UCSD-AML1 (cell line): ENCODE measurements around the gene PAF1.

ENCODE experiments used
- DNase-seq: peaks from one replicate; lab custom pipeline; 2025; ENCODE audit not compliant: unreplicated experiment; lab: John Stamatoyannopoulos, UW

Gene PAF1

DNA sequence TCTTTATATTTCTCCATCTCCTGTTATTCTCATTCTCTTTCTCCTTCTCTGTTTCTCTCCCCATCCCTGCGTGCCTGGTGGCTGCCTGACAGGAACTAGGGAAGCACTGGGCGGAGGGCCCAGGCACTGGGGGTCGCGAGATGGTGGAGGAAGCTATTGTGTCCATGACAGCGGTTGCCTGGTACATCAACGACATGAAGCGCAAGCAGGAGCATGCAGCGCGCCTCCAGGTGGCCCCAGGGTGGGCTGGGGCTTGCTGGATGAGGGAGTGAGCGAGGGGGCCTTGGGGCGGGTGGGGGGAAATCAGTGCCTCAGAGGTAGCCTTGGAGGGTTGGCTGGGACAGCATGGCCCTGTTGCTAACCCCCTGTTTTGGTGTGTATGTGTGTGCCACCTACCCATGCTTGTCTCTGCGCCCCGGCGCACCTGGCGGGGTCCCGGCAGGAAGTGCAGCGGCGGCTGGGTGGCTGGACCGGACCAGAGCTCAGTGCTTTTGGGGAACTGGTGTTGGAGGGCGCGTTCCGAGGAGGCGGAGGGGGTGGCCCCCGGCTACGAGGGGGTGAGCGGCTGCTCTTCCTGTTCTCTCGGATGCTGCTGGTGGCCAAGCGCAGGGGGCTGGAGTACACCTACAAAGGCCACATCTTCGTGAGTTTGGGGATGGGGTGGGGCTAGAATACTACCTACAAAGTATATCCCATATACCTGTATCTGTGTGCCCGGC lies 26.7 kb upstream of the PAF1 start:
- no peak for DNase-seq

DNA sequence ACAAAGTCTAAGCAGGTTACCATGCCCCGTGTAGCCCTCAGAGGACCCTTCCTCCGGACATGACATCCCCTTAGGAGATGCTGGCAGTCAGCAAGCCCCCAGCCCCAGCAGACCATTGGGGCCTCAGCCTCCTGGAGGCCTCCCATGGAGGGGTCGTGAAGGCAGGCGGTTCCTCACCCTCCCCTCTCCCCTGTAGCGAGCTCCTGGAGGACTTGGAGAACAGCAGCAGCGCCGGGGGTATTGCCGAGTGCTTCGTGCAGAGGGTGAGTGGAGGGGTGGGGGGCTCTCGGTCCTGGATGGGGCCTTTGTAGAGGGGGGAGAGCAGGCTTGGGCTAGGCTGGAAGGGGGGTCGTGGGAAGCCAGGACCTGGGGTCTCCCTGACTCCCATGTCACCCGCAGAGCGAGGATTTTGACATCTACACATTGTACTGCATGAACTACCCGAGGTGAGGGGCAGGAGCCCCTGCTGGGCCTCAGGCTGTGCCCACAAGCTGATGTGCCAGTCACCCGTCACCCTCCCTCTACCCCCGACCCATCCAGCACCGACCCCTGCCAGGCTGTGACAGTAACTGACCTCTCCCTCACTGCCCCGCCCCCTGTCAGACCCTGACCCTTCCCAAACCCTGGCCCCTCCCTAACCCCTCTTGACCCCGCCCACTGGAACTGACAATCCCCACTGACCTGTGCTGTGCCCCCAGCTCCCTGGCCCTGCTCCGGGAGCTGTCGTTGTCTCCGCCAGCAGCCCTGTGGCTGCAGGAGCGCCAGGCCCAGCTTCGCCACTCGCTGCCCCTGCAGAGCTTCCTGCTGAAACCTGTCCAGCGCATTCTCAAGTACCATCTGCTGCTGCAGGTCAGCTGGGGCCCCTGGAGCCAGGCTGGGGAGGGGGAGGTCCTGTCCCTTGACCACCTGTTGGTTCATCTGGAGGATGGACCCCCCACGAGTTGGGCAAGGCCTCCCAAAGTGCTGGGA lies 25.5 kb upstream of the PAF1 start:
- no peak for DNase-seq

DNA sequence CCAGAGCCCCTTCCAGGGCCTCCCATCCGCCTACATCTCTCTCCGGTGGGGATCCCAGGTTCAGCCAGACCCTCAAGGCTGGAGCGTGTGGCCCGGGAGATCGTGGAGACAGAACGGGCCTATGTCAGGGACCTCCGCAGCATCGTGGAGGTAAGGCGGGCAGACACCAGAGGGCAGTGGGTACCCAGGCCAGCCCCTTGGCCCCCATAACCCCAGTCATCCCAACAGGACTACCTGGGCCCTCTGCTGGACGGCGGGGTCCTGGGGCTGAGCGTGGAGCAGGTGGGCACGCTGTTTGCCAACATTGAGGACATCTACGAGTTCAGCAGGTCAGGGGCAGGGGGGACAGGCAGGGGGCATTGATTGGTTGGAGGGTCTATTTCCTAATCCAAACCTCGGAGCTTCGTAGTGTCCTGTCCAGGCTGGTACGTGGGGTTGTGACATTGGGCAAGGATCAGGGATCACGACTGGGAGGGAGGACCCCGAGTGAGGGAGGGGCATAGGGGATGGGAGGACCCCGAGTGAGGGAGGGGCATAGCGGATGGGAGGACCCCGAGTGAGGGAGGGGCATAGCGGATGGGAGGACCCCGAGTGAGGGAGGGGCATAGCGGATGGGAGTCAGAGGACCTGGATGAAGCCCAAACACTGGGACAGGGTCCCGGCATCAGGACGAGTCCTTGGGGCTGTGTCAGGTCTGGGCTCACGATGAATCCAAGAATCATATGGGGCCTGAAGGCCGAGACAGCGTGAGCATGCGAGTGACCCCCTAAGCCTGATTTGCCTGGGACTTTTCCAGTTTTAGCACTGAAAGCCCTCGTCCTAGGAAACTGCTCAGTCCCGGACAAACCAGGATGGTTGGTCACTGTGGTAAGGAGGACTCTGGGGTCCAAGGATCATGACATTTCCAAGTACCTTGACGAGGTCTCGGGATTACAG lies 24.5 kb upstream of the PAF1 start:
- no peak for DNase-seq

DNA sequence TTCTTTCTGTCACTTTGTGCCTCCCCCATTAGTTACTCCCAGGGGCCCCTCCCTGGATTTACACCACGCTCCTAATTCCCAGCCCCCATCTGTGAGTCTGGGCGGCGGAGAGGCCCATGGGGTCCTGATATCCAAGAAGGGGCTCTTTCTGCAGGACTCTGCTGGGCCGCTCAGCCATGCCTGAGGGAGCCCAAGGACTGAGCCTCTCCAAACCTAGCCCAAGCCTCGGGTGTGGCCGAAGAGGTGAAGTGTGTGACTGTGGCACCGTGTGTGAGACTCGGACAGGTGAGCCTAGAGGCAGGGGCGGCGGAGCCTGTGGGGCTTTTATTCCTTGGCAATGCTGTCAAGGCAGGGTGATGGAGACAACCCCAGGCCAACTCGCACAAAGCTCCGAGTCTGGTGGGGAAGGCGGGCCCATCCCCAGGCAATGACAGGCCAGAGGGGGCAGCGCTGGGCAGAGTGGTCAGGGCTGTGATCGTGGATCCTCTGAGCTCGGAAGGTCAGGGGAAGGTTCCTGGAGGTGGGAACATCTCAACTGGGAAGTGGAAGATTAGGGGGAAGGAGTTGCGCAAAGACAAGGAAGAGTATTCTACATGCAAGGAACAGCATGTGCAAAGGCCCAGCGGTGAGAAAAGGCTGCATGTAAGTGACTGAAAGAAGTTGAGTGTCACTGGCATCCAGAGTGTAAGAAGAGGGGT lies 23.2 kb upstream of the PAF1 start:
- peak; percentile 42 for DNase-seq

DNA sequence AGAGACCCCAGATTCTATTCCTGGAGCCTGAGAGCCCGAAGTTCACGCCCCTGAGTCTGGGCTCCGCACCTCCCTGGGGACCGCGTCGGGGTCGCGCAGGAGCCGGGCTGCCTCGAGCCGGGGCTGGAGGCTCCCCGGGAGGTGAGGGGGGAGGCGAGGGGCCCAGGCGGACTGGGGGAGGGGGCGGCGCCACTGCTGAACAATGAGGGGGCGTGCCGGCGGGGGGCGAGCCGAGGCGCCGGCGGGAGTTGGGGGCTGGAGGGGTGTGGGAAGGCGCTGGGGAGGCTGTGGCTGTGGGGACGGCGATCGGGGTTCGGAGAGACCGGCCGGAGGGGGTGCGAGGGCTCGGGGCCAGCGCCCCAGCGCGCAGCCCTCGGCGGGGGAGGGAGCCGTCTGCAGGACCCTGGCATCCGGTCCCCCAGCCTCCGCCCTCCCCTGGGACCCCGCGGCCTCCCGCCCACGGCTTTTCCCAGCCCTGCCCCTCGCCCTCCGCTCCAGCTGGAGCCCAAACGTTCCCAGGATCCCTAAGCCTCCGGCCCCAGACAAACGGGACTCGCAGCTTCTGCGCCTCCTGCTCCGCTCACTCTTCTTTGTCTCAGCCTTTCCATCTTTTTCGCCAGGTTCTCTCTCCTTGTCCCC lies 22.5 kb upstream of the PAF1 start:
- peak; percentile 60 for DNase-seq

DNA sequence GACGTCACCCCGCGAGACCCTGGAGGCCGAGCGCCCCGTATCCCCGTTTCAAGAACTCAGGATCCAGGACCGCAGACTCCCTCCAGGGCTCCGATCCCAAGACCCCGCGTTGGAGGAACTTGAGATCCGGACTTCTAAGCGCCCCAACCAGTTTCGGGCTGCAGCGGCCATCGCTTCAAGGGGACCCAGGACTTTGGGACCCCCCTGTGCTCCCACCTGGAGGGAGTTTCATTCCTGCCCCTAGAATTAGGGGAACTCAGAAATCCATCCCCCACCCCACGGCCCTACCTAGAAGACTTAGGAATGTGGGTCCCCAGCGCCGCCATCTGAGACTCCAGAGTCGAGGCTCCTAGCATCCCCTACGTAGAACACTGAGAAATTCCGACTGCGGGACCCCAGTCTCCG lies 22.0 kb upstream of the PAF1 start:
- DNase-seq = no peak

DNA sequence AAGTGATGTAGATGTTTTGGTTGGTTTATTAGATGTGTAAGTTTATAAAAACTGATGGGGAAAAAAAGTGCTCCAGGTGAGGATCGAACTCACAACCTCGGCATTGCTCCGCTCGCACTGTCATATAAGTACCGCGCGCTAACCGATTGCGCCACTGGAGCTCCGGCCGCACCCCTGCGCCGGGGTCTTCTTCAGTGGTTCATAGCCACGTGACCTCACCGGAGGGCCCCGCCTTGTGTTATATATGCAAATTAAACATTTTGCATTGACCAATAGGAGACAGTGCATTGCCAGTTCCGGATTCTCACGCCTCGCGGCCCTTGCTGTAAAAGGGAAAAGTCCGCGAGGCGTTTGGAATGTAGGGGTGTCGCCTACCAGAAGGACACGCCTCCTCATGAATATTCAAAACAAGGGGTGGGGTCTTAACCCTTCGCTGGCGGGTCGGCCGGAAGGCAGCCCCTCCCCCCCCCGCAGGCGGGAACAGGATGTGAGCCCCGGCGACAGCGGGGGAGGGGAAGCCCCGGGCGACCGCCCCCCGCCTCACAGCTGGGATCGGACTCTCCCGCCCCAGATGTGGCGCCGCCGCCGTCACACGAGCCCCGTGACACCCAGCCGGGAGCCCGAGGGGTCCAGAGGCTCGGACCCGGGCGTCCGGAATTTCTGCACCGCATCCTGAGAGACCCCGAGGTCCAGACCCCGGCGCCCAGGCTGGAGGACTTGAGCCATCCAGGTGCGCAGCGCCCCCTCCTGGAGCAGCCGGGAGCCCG lies 21.4 kb upstream of the PAF1 start, which contains the start of gene PLEKHG2:
Gene PLEKHG2, plus strand, starts transcription at position 570 of the 767 bp plus-strand sequence. CDS start 1,418 bp downstream, outside the sequence.
- peak; percentile 98 for DNase-seq

DNA sequence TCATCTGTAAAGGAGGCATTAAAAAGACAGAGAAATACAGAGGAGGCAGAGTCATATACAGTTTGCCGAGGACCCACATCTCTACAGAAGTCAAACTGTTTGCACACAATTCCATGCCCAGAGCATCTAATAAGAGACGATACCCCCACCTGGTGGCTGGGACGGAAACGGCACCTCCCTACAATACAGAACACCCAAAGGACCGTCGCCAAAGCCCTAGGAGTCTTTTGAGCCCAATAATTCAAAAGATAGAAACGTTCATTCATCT lies 20.9 kb upstream of the PAF1 start:
- DNase-seq = peak; percentile 91

DNA sequence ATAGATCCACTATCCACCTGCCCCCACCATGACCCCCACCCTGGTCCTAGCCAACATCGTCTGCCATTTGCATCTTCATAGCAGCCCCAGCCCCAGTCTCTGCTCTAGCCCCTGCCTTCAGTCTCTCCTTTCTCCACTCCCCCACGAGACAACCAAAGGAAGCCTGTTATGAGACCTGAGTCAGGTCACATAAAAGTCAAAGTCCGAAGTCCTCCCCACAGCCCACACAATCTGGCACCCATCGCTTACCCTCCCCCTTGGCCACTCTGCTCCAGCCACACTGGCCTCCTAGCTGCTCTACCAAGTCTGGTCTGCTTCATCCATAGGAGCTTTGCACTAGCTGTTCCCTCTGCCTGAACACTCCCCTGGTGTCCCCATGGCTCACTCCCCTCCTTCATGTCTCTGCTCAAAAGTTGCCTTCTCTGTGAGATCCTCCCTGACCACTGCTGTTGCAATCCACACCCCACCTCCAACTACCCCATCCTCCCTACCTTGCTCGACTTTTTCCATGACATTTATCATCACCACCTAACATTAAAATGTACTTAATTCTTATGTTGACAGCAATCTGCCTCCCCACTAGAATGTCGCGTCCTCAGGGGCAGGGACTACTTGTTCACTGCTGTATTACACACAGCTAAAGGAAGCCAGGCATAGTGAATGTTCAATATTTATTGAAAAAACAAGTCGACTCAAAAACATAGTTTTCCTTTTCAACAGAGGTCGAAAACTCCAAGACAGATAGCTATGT lies 20.4 kb upstream of the PAF1 start:
- peak; percentile 48 for DNase-seq

DNA sequence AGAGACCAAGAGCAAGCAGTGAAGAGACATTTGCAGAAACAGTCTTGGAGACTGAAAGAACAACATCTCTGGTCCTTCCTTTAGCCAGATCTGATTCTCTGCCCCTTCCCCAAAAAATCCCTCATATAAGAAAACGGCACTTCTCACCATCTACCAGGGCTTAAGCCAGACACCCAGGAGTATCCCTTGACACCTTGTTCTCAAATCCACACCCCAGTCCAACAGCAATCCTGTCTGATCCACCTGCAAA lies 19.9 kb upstream of the PAF1 start:
- no peak for DNase-seq

DNA sequence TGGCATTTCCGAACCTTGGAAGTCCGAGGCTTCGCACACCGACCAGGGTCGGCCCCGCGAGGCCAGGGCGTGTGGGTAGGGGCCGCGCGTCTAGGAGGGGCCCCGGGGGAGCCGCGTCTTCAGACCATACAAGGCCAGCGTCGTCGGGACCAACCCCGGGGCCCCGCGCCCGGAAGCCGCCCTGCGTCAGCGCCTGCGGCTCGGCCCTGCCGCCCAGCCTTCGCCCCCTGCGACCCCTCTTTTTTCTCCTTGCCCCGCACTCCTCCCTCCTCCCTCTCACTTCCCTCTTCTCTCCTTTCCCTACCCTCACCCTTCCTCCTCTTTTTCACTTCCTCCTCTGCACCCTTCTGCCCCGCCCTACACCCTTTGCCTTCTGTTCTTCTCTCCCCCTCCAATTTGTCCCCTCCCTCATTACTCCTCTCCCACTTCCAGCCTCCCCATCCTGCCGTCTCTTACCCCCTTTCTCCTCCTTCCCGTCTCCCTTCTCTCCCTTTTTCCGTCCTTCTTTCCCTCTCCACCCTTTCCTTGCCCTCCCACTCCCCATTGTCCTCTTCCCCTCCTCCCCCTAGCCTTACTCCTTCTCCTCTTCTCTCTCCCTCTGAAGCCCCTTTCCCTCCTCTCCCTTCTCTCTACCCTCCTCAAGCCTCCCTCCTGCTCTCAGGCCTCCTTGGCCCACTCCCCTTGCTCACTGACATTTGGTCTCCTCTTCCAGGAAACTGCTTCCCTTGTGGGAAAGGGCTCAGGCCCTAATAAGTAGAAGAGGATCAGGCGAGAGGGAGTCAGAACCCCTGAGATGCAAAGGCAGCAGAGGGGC lies 19.3 kb upstream of the PAF1 start:
- DNase-seq = peak; percentile 78

DNA sequence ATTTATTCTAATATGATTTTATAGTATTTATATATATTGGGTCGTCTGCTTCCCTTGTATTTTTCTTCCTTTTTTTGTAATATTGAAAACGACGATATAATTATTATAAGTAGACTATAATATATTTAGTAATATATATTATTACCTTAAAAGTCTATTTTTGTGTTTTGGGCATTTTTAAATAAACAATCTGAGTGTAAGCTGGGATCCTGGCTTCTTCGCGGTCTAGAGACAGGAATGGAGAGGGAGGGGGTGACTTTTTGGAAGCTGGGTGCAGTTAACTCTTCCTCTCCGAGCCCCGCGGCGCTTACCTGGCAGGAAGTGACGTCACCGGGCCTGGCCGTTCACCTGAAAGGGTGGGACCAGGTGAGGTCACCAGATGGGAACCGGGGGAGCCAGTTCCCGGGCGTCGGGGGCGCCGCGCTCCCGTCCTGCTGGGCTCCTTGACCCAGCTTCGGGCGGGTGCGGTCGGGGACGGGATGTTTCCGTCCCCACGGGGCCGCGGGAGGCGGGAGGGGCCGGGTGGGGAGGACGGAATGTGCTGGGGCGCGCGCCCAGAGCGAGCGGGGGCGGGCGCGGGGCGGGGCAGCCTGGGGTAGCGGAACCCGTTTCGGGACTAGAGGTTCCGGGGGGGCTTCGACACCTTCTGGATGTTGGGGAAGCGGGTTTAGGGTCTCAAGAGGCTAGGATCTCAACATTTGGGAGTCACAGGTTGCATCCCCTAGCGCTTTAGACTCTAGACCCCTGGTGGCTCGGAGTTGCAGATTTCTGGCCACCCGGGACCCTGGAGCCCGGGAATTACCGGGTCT lies 18.5 kb upstream of the PAF1 start:
- peak; percentile 78 for DNase-seq

DNA sequence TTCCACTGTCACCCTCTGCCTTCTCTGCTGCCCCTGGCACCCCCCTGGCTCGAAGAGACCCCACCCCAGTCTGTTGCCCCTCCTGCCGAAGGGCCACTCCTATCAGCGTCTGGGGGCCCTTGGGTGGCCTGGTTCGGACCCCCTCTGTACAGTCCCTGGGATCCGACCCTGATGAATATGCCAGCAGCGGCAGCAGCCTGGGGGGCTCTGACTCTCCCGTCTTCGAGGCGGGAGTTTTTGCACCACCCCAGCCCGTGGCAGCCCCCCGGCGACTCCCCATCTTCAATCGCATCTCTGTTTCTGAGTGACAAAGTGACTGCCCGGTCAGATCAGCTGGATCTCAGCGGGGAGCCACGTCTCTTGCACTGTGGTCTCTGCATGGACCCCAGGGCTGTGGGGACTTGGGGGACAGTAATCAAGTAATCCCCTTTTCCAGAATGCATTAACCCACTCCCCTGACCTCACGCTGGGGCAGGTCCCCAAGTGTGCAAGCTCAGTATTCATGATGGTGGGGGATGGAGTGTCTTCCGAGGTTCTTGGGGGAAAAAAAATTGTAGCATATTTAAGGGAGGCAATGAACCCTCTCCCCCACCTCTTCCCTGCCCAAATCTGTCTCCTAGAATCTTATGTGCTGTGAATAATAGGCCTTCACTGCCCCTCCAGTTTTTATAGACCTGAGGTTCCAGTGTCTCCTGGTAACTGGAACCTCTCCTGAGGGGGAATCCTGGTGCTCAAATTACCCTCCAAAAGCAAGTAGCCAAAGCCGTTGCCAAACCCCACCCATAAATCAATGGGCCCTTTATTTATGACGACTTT lies 17.7 kb upstream of the PAF1 start:
- peak; percentile 31 for DNase-seq

DNA sequence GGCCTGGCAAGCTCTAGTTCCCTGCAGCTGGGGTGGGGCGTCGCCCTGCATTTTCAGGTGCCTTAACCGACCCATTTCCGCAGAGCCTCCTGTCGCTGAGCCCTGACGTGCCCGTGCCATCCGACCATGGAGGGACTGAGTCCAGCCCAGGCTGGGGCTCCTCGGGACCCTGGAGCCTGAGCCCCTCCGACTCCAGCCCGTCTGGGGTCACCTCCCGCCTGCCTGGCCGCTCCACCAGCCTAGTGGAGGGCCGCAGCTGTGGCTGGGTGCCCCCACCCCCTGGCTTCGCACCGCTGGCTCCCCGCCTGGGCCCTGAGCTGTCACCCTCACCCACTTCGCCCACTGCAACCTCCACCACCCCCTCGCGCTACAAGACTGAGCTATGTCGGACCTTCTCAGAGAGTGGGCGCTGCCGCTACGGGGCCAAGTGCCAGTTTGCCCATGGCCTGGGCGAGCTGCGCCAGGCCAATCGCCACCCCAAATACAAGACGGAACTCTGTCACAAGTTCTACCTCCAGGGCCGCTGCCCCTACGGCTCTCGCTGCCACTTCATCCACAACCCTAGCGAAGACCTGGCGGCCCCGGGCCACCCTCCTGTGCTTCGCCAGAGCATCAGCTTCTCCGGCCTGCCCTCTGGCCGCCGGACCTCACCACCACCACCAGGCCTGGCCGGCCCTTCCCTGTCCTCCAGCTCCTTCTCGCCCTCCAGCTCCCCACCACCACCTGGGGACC lies 16.9 kb upstream of the PAF1 start:
- peak; percentile 52 for DNase-seq

DNA sequence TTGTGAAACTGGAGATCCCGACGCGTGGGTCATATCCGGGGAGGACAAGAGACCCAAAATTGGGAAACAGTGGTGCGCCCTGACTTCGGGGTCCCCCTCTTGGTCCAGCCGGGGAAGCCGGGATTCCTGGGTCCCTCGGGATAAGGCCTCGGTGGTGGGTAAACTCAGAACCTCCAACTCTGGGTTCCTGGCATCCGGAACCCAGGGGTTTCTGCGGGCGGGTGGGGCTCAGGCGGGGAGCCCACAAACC lies 16.4 kb upstream of the PAF1 start:
- DNase-seq = no peak
